Transverse colon (tissue), 4 donors: ENCODE measurements around the gene PTPRN2.

Source experiments
- POLR2A ChIP-seq: fragments of 450-650 bp; IDR thresholded peaks from one replicate; pipeline ENCODE4 v1.6.1; 2016; ENCODE audit warnings: antibody characterized with exemption, mild to moderate bottlenecking, moderate library complexity
- POLR2AphosphoS5 ChIP-seq, 3 donors: sonication (generic); formaldehyde crosslinking; IDR thresholded peaks; one replicate each; pipeline ENCODE4 v1.6.1; 2016; ENCODE audit warnings: antibody characterized with exemption in 3 of 3
- TF ChIP-seq, protein P1 (sequence below), 5 experiments: fragments of 200-600 bp in 3 of 5; fragments of 450-650 bp in 2 of 5; sonication (generic) in 3 of 5; IDR thresholded peaks; 1 replicate in 2 of 5; 2 replicates in 3 of 5; pipeline ENCODE4 v1.5.1; 2016 to 2017; ENCODE audit warnings: antibody characterized with exemption in 5 of 5, inconsistent platforms in 3 of 5, mild to moderate bottlenecking in 2 of 5, moderate library complexity in 1 of 5

DNA sequence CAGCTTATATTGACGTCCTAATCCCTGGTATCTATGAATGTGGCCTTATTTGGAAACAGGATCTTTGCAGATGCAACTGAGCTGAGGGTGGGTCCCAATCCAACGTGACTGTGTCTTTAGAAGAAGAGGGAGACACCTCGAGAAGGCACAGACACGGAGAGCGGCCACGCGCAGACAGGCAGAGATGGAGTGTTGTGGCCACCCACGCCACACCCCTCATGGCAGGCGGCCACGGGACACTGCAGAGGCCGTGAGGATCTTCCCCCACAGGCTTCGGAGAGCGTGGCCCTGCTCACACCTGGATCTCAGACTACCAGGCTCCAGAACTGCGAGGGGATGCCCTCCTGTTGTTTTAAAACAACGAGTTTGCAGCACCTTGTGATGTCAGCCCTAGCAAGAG is 1005.9 kb downstream of the PTPRN2 start:
- TF ChIP-seq, protein P1, sequence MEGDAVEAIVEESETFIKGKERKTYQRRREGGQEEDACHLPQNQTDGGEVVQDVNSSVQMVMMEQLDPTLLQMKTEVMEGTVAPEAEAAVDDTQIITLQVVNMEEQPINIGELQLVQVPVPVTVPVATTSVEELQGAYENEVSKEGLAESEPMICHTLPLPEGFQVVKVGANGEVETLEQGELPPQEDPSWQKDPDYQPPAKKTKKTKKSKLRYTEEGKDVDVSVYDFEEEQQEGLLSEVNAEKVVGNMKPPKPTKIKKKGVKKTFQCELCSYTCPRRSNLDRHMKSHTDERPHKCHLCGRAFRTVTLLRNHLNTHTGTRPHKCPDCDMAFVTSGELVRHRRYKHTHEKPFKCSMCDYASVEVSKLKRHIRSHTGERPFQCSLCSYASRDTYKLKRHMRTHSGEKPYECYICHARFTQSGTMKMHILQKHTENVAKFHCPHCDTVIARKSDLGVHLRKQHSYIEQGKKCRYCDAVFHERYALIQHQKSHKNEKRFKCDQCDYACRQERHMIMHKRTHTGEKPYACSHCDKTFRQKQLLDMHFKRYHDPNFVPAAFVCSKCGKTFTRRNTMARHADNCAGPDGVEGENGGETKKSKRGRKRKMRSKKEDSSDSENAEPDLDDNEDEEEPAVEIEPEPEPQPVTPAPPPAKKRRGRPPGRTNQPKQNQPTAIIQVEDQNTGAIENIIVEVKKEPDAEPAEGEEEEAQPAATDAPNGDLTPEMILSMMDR (IDR thresholded peaks at IDR 0.05): no peak
- TF ChIP-seq POLR2A (no peak), POLR2AphosphoS5 (IDR thresholded peaks at IDR 0.05) (no peak)
